NCI-H446 (cell line): ENCODE results near the gene METTL2B.
"Not testable (repeated sequence)": the region's sequence is repeated elsewhere in the genome, so short reads cannot be mapped to it uniquely, and the experiment has no call there.

ENCODE experiments used
- DNase-seq, 2 experiments: peaks; one replicate each; lab custom pipeline; 2025; lab: John Stamatoyannopoulos, UW

Gene METTL2B

DNA sequence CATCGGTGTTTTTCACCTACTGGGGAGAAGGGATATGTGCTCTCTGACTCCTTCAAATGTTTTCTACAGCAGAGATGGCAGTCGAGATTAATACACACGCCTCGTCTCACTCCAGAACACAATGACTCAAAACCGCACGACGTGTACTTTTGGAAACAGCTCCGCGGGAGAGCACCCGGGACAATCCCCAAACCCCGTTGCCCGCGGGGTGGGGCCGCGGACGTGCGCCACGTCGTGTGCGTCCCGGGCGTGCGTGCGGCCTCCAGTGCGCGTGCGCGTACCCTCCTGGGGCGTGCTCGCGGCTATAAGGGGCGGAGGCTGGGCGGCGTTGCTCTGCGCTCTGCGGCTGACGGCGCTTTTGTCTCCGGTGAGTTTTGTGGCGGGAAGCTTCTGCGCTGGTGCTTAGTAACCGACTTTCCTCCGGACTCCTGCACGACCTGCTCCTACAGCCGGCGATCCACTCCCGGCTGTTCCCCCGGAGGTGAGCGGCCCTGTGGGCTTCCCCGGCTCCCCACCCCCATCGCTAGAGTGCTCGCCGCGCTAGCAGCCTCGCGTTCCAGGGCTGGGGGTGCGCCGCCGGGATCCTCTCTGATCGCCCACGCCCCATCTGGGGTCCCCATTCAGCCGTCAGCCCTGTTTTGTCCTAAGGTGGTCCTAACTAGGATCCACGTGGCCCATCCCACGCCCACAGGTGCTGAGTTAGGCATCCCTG is 20.8 kb upstream of the METTL2B start, which contains the start of gene HILPDA:
Gene HILPDA, plus strand, starts transcription at position 336 of the 712 bp plus-strand sequence. CDS start 1,391 bp downstream, outside the sequence.
- peak; percentile 33 to 93 for DNase-seq

DNA sequence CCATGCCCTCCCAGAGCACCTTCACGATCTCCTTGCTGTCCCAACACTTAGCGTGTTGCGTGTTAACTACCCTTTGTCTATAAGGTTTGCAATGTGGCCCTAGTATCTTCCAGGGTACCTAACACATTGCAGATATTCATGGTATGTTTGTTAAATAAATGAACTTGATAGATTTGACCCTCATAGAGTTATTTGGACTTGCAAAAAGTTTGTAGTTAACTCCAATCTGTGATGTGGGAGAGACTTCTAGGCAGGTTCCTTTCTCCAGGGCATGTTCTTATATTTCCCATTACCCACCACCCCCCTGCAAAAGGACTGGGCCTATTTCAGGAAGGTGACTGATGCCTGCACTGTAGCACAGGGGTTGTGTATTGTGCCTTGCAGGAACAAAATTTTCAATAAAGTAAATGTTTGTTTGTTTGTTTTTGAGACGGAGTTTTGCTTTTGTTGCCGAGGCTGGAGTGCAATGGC is 20.3 kb upstream of the METTL2B start:
- no peak for DNase-seq

DNA sequence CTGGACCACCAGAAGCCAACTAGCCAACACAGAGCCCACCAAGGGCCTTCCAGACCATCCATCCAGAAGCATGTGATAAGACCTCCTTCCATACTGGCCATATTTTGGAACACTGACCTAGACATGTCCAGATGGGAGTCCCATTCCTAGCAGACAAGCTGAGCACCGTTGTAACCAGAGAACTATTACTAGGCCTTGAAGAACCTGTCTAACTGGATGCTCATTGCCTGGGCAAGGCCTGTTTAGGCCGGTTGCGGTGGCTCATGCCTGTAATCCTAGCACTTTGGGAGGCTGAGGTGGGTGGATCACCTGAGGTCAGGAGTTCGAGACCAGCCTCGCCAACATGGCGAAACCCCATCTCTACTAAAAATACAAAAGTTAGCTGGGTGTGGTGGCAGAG is 19.2 kb upstream of the METTL2B start:
- not testable (repeated sequence) for DNase-seq

DNA sequence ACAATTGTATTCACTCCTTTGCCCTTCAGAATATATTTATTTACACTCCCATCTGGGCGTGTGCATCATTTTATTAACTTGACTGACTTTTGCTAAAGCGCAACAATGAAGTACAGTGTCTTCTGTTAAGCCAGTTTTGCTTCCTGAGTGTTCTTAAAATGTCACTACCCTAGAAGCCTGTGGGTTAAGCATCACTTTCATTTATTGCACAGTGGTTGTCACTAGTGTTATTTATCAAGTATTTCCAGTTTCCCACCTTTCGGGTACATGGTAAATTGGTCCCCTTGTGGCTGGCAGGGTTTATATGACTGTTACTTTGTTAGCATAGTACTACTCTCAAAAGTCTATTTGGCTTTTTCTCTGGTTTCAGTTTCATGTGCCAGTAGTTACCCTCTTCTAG is 17.6 kb upstream of the METTL2B start:
- no peak for DNase-seq

DNA sequence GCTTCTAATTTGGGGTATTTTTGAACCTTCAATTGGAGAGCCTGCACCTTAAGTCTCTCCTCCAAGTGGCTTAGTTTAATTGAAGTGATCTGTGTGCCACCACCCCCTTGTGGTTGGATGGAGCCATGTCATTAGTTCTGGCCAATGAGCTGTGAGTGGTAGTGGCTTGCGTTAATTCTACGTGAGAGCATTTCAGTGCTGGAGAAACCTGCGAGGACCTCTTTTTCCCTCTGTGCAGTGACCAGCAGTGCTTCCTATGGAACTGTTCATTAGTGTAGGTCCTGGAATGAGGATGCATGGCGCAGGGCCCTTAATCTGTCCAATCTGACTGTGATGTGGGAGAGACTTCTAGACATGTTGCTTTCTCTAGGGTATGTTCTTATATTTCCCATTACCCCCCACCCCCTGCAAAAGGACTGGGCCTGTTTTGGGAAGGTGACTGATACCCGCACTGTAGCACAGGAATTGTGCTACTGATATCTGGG is 17.1 kb upstream of the METTL2B start:
- DNase-seq: peak; percentile 43 to 58

DNA sequence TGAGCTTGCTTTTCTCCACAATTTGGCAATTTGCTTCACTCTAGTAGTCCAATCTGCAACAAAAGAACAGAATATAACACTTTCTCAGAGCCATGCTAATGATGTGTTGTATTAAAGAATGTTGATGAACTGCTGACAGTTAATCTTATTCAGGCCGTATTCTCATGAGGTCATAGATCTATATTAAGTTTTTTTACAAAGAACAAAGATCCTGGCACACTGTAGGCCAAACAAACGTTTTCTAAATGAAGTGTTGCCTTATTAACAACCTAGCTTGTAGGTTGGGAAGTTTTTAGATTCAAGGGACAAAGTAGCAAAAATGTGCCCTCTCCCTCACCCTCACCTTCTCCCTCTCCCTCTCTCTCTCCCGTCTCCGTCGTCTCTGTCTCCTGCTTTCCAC is 14.1 kb upstream of the METTL2B start:
- DNase-seq: no peak

DNA sequence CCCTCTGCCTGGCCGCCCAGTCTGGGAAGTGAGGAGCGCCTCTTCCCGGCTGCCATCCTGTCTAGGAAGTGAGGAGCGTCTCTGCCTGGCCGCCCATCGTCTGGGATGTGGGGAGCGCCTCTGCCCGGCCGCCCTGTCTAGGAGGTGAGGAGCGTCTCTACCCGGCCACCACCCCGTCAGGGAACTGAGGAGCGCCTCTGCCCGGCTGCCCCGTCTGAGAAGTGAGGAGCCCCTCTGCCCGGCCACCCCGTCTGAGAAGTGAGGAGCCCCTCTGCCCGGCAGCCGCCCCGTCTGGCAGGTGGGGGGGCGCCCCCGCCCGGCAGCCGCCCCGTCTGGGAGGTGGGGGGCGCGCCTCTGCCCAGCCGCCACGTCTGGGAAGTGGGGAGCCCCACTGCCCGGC is 13.2 kb upstream of the METTL2B start:
- DNase-seq: not testable (repeated sequence)

DNA sequence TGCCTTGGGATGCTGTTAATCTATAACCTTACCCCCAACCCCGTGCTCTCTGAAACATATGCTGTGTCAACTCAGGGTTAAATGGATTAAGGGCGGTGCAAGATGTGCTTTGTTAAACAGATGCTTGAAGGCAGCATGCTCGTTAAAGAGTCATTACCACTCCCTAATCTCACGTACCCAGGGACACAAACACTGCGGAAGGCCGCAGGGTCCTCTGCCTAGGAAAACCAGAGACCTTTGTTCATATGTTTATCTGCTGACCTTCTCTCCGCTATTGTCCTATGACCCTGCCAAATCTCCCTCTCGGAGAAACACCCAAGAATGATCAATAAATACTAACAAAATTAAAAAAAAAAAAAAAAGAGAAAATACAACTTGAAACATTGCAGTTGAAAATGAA is 12.6 kb upstream of the METTL2B start:
- not testable (repeated sequence) for DNase-seq

DNA sequence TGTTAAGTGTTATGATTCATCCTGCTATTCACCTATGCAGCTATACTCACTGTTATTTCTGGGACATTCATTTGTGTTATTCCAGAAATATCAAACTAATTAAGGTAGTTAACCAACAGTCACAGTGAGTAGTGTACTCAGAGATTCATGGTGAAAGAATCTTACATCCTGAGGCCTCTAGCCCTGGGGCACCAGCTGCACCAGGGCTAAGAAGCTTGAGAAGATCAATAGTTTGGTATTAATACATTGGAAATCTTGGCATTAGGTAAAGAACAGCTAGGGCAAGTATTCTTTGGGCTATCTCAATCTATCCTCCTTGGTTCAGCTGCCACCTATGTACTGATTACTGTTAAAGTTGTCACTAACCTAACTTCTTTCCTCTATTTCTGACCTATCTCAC is 9.7 kb upstream of the METTL2B start:
- not testable (repeated sequence) for DNase-seq

DNA sequence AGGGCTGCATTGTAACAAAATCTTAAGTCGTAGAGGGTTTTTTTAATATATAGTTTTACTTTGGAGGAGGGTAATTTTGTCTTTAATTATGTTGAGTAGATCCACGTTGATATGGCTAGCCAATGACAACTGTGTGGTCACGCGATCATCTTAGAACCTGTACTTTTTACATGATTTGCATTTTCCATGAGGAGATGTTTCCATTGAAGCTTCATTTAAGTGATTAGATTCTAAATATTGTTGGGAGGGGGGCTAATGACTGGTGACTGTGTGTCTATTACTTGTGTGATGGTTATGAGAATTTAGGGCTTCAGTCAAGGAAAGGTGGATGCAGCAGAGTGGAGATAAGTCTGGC is 765 bp downstream of the METTL2B start:
- DNase-seq: not testable (repeated sequence)

DNA sequence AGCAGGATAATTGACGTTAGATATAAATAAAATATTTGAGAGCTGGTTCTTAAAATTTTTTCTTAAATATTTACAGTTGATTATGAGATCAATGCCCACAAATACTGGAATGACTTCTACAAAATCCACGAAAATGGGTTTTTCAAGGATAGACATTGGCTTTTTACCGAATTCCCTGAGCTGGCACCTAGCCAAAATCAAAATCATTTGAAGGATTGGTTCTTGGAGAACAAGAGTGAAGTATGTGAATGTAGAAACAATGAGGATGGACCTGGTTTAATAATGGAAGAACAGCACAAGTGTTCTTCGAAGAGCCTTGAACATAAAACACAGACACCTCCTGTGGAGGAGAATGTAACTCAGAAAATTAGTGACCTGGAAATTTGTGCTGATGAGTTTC is 2.5 kb downstream of the METTL2B start:
- not testable (repeated sequence) for DNase-seq

DNA sequence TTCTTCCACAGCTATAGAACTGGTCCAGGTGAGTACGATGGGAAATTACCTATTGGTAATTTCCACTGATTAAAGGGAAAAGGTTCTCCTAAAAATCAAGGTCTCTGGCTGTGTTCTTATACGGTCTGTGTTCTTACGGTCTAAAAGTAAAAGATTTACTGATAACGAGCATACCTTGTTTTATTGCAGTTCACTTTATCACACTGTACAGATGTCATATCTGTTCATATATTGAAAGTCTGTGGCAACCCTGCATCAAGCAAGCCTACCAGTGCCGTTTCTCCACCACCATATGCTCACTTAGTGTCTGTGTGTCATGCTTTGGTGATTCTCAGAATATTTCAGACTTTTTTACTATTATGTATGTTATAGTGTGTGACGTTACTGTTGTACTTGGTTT is 11.6 kb downstream of the METTL2B start:
- DNase-seq: not testable (repeated sequence)

DNA sequence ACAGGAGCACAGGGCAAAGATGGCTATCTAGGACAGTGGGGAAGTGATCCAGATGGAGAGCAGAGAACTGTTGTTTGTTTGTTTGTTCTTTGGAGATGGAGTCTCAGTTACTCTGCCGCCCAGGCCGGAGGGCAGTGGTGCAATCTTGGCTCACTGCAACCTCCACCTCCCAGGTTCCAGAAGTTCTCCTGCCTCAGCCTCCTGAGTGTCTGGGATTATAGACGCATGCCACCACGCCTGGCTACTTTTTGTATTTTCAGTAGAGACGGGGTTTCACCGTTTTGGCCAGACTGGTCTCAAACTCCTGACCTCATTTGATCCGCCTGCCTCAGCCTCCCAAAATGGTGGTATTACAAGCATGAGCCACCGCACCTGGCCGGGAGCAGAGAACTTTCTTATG is 20.9 kb downstream of the METTL2B start:
- DNase-seq: no peak

DNA sequence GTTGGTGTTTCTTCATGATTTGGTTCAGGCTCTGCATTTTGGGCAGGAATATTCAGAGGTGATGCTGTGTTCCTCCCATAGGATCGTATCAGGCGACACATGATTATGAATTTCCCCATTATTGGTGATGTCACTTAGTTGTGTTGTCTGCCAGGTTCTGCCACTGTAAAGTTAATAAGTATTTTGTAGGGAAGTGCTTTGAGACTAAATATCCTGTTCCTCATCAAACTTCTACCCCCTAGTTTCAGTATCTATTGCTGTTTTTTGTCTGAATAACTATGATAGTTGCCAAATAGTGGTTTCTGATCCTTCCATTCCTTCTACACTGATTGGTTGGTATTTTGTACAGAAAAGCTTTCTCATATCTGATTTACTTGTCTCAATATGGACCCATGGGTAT is 28.9 kb downstream of the METTL2B start:
- not testable (repeated sequence) for DNase-seq

DNA sequence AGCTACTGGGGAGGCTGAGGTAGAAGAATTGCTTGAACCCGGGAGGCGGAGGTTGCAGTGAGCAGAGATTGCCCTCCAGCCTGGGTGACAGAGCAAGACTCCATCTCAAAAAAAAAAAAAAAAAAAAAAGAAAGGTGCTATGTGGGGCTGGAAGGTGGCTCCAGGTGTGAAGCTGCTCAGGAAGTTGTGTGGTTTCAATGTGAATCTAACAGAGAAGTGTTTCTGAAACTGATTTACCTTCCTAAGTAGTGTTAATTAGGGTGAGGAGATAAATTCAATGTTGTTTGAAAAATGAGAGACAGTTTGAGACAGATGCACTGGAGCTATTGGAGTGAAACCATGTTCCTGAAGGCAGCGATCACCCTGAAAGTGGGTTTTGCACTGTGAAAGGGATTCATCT is 30.3 kb downstream of the METTL2B start:
- DNase-seq: not testable (repeated sequence)

DNA sequence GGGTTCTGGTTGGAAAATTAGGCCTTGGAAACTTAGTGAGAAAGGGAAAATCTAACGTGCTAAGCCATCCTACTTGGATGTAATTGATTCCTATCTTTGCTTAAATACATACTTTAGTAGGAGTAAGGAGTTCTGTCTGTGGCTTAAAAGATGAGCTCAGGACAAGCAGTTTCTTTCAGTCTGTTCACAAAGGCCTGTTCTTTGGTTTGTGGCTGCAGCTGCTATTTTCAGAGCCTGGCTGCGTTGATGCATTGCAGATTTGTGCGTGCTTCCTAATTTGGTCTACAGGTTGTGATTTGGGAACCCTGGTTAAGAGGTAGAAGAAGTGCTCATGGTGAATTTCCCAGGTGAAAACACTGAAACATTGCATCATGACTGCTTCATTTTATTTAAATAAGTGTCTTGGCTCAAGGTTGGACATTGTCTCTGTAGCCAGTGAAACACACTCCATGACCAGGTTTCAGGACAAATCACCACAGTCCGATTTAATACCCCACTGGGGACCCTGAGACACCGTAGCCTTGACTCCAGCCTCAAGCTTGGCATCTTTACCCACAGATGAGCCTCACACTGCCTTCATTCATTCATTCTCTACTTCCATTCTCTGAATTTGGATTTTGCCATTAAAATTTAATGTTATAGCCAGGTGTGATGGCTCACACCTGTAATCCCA is 30.9 kb downstream of the METTL2B start:
- not testable (repeated sequence) for DNase-seq

DNA sequence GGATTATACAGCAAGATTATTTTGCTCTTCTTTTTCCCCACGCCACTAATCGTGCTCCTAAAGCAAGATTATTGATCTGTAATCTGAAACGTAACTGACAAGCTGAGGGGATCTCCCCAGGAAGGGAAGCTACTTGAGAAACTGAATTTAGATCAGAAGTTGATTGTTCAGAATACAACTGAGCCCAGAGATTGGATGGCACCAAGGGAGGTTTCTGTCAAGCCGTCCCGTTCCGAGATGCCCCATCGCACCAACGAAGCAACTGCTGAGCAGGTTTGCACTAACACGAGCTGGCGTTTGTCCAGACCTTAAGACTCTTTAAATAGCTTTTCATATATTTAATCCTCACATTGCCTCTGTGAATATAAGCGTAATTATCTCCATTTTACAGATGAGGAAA is 35.1 kb downstream of the METTL2B start:
- not testable (repeated sequence) for DNase-seq

DNA sequence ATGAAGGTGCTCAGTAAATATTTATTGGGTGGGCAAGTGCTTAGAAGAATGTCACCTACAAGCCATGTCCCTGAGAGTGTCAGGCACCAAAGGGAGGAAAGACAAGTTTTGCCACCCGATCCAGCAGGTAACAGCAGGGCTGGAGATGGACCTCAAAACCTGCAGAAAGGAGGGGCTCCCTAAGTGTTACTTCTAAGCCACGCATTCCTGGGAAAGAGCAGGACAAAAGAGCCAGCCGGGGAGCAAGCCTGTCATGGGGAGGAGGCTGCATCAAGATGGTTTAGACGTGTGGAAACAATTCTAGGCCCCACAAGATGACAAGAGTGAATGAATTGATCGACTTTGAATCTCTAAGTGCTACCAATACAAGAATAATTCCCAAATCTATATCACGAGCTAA is 38.7 kb downstream of the METTL2B start:
- DNase-seq: not testable (repeated sequence)

DNA sequence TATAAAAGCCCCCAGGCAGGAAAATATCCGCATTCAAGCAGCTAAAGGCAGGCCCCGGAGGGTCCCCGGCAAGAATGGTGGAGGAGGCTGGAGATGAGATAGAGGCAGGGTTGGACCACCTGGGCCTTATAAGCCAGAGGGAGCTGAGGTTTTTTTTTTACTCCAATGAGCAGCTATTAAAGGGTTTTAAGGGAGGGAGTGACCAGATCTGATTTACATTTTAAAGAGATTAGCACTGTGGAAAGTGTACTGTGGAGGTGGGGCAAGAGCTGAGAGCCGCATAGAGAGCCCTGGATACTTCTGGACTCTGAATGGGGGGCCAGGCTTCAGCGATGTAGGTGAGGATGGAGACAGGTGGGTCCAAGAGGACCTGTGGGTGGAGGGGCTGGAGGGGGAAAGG is 40.5 kb downstream of the METTL2B start:
- not testable (repeated sequence) for DNase-seq

DNA sequence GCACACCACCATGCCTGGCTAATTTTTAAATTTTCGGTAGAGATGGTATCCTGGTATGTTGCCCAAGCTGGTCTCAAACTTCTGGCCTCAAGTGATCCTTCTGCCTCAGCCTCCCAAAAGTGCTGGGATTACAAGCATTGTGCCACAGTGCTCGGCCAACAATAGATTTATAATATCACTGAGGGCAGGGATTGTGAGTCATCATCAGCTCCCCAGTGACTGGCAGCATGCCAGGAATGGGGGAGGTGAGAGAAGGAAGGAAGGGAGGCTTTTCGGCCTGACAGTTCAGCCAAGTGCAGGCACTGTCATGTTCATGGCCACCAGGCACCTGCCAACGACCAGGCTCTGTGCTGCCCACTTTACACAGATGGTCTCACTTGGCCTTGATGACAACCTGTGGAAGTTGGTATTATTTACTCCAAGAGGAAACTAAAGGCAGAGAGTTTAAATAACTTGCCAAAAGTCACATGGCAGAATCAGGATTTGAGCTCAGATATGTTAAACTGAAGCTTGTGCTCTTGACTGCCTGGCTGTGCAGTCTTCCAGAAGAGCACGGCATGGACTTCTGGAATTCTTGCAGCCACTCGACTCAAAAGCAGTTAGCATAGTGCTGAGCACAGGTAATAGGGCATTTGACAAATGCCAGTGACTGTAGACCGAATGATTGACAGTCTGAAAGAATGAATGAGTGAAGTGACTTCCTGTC is 46.8 kb downstream of the METTL2B start:
- peak; percentile 49 to 79 for DNase-seq

DNA sequence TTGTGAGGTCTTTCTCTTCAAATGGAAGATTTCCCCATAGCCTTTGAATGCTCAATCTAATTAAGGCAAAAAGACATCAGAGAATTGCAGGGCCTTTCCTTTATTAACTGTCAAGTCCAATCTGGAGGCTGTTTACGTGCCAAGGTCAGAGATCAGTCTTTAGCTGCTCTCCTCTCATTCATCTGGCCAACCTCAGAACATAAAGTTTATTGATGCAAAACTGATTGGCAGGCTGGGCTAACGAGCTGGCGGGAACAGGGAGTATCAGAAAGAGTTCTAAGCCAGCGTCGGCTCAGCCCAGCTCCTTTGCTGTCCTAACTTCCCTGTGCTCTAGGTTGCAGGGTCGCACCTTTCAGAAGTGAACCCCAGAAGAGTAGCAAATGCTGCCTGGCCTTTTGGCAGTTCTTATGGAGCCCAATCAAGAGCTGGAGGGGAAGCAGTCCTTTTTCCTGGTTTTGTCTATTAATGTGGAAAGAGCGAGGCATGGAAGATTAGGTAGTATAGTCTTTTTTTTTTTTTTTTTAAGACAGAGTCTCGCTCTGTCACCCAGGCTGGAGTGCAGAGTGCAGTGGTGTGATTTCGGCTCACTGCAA is 47.5 kb downstream of the METTL2B start:
- not testable (repeated sequence) for DNase-seq

DNA sequence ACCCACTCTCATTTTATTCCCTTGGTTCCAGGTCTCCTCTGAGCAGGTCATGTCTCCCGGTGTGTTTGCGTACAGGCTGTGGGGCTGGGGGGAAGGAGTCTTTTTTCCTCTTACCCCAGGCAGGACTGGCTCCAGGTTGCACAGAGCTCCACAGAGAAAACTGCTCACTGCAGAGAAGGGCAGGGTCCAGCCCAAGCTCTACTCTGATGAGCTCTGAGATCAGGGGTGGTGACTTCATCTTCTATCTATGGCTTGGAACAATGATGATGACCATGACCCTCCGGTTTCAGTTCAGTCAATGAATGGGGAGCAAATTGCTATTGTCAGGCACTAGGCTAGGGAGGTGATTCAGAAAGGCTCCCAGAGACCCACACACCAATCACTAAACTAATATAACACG is 49.0 kb downstream of the METTL2B start:
- DNase-seq: not testable (repeated sequence)
